WI38 (cell line): ENCODE results near the gene RFX4.

ENCODE experiments used
- H3K4me3 ChIP-seq: 2 replicates; pipeline ENCODE4 v1.5.1; 2011; ENCODE audit warnings: low read depth, mild to moderate bottlenecking, control low read depth, low read length
- TF ChIP-seq, protein P1 (sequence below): IDR thresholded peaks from 2 replicates; pipeline ENCODE4 v1.5.1; 2012; ENCODE audit warnings: low read depth, mild to moderate bottlenecking, control low read depth, low read length

The RFX4 gene

DNA sequence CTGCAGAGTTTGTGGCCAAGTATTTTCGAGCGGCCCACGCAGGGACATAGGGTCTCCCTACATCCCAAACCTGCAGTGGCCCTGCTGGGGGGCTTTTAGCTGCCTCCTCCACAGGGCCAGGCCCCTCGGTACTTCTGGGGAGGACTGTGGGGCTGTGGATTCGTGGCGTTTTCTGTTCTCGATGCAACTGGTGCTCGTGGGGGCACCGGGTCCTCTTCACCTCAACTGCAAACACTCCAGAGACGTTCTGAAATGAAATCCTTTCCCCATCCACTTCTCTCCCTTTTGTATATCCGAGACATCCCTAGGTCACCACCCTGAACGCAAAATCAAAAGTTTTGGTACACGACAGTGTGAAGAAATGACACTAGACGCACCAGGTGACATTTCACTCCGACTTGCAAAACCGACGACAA is 2.3 kb downstream of the RFX4 start:
- TF ChIP-seq, protein P1, sequence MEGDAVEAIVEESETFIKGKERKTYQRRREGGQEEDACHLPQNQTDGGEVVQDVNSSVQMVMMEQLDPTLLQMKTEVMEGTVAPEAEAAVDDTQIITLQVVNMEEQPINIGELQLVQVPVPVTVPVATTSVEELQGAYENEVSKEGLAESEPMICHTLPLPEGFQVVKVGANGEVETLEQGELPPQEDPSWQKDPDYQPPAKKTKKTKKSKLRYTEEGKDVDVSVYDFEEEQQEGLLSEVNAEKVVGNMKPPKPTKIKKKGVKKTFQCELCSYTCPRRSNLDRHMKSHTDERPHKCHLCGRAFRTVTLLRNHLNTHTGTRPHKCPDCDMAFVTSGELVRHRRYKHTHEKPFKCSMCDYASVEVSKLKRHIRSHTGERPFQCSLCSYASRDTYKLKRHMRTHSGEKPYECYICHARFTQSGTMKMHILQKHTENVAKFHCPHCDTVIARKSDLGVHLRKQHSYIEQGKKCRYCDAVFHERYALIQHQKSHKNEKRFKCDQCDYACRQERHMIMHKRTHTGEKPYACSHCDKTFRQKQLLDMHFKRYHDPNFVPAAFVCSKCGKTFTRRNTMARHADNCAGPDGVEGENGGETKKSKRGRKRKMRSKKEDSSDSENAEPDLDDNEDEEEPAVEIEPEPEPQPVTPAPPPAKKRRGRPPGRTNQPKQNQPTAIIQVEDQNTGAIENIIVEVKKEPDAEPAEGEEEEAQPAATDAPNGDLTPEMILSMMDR: no peak
- no peak overlapping the region for H3K4me3 ChIP-seq

- TF ChIP-seq, protein P1: no peak
- no peak overlapping the region for H3K4me3 ChIP-seq
Measured at GRCh38 chr12:106585521-106586277, 2.9 kb downstream of the RFX4 start.

GRCh38 chr12:106586278-106586802 is 3.5 kb downstream of the RFX4 start:
- TF ChIP-seq, protein P1: no peak
- no peak overlapping the region for H3K4me3 ChIP-seq

DNA sequence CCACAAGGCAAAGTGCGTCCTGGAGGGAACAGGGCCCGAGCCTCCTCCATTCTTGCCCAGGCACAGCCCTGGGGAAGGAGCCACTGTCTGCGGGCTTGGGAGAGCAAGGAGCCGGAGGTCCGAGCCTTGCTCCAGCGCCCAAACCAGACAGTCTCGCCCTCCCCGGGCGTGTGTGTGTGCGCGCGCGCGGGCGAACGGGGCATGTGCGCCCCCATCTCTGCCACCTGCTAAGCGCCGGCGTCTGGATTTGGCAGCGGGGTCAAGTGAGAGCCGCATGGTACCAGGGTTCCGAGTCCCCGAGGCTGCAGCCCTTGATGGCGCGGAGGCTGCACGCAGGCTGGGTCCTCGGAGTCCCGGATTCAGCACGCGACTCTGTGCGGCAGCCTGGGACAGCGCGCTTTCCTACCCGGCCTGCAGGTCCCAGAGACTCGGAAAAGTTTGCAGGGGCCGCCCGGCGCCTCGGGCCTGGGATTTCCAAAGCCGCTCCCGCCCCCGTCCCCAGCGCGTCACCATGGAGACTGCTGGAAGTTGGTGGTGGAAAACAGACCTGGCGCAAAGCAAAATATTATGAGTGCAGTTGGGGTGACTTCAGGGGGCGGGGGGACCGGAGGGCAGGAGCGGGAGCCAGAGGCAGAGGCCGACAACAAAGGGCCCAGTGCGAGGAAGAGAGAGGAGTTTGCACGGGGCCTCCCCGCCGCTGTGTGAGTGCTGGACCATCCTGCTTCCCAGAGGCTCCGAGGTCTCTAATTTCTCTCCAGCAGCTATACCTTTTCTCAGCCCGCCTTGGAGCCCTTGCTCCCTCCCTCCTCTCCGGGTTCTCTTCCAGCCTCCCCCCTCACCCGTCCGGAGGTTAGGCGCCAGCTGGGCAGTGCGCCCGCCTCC is 4.2 kb downstream of the RFX4 start:
- TF ChIP-seq, protein P1: no peak
- H3K4me3 ChIP-seq: no peak overlapping the region

DNA sequence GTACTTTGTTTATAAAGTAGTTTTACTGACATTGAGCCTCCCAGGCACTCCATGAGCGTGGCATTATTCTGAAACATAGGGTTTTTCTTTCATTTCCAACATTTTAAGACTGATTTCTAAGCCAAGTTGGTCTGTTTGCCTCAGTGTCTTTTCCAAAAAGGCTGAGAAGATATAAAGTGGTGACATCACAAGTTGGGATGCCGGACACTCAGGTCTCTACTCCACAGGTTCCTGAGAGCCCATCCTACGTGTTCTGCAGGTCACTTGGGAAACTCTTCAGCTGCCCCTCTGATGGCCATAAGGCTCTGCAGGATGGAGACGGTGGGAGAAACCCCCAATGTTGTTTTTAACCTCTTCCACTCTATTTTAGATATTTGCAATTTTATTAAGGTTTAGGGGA is 6.0 kb downstream of the RFX4 start:
- TF ChIP-seq, protein P1: no peak
- no peak overlapping the region for H3K4me3 ChIP-seq

DNA sequence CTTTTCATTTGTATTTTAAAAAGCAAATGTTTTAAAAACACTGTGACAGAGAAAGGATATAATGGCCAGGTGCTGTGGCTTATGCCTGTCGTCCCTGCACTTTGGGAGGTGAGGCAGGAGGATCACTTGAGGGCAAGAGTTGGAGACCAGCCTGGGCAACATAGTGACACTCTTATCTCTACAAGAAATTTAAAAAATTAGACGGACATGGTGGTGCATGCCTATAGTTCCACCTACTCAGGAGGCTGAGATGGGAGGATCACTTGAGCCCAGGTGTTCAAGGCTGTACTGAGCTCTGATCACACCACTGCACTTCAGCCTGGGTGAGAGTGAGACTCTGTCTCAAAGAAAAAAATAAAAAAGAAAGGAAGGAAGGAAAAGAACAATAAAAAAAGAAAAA is 7.8 kb downstream of the RFX4 start:
- no peak overlapping the region for H3K4me3 ChIP-seq
- TF ChIP-seq, protein P1: no peak

DNA sequence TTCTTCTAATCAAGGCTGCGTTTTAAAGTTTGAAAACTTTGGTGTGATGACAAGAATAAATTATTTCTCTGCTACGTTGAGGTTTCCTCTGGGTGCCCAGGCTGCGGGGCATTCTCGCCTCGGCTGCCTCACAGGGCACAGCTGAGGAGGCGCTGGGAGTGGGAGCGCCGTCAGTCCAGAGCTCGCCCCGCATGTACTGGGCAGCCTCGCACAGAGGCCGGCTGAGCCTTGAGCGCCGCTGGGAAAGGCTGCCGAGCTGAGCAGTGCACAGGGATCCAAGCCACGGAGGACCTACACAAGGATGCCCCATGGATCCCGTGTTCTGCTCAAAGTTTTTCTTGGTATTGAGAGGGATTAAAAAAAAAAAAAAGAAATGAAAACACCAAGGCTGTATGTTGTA is 11.6 kb downstream of the RFX4 start:
- TF ChIP-seq, protein P1: no peak
- no peak overlapping the region for H3K4me3 ChIP-seq
